Measurements from ENCODE around the gene HHAT. TPM values are rescaled to one million over a fixed set of nuclear protein-coding genes. Genes with fewer than 3 reads are reported as not detected.

Gene HHAT
- total and polyA plus RNA-seq, 12 donors: 0.81 to 4.3 (median 2.6) TPM

DNA sequence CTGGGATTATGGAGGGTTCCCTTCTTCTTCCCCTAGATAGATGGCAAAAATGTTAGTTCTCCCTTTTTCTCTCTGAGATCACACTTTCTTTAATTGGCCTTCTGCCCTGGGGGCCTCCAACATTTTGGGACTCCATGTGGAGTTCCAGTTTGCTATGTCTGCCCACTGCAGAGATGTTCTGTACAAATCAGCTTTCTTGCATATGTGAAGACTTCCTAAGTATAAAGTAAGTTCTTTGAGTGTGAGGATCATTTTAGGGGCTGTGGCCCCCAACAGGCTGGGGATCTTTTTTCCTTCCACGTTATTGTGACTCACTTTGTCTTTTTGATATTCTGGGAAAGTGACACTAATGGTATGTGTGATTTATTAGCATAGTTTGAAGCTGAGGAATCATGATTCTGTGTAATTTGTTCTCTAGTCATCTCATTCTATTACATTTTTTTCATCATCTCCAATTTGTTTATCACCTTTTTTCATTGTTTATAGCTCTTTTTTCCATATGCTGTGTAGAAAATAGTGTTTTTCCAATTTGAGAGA is 48.2 kb downstream of the HHAT start:
- H3K27ac ChIP-seq: no peak overlapping the region
- peaks cover 0 to 13% (median 0%) of the 10 kb centered on the region in 9 donors for H3K4me1 ChIP-seq
- ATAC-seq: no peak
- no peaks in the 10 kb centered on the region for H3K9me3 ChIP-seq
- TF ChIP-seq, protein P1, sequence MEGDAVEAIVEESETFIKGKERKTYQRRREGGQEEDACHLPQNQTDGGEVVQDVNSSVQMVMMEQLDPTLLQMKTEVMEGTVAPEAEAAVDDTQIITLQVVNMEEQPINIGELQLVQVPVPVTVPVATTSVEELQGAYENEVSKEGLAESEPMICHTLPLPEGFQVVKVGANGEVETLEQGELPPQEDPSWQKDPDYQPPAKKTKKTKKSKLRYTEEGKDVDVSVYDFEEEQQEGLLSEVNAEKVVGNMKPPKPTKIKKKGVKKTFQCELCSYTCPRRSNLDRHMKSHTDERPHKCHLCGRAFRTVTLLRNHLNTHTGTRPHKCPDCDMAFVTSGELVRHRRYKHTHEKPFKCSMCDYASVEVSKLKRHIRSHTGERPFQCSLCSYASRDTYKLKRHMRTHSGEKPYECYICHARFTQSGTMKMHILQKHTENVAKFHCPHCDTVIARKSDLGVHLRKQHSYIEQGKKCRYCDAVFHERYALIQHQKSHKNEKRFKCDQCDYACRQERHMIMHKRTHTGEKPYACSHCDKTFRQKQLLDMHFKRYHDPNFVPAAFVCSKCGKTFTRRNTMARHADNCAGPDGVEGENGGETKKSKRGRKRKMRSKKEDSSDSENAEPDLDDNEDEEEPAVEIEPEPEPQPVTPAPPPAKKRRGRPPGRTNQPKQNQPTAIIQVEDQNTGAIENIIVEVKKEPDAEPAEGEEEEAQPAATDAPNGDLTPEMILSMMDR (IDR thresholded peaks at IDR 0.05): no peak
- no peaks in the 10 kb centered on the region for H3K27me3 ChIP-seq
- intact Hi-C loops (cut with DNase I): no loop called here
- H3K4me3 ChIP-seq: no peak overlapping the region
- no peak for DNase-seq
- 66 to 75% methylated on average over 1 of the region's 1 CpG for WGBS, 2 donors
- H3K36me3 ChIP-seq: no peaks in the 10 kb centered on the region

DNA sequence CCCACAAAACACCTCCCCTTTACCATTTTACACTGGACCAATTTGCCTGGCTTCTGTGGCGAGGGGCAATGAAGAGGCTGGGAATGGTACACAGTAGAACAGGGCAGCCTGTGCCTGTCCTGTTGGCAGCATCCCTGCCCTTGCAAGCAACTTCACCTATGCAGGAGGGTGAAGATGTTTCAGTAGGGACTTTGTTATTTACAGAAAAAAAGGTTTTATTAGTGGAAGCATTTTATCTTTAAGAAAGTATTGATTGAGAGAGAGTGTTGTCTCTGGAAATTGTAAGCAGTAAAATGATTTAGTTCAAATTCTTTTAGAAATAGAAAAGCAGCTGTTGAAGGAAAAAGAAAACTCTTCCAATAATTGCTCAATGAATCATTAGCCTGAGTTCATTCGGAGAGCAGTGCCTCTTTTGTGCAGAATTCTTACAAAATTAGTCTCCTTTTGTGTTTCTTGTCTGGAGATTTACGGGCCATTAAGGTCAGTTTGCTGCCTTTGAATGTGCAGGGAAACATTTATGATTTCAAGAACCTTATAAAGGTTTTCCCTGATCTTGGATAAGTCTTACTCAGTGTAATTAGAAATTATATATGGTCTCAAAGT is 49.1 kb downstream of the HHAT start:
- H3K4me1 ChIP-seq: peaks cover 0 to 13% (median 0%) of the 10 kb centered on the region in 9 donors
- no peak for ATAC-seq
- intact Hi-C loops (cut with DNase I): no loop called here
- no peaks in the 10 kb centered on the region for H3K27me3 ChIP-seq
- no peak overlapping the region for H3K4me3 ChIP-seq
- 80% methylated on average over 3 of the region's 3 CpGs for WGBS, 2 donors
- no peaks in the 10 kb centered on the region for H3K9me3 ChIP-seq
- TF ChIP-seq, protein P1 (IDR thresholded peaks at IDR 0.05): no peak
- no peaks in the 10 kb centered on the region for H3K36me3 ChIP-seq
- no peak for DNase-seq
- peak overlapping the region in 1 of 10 donors; percentile 8 for H3K27ac ChIP-seq

DNA sequence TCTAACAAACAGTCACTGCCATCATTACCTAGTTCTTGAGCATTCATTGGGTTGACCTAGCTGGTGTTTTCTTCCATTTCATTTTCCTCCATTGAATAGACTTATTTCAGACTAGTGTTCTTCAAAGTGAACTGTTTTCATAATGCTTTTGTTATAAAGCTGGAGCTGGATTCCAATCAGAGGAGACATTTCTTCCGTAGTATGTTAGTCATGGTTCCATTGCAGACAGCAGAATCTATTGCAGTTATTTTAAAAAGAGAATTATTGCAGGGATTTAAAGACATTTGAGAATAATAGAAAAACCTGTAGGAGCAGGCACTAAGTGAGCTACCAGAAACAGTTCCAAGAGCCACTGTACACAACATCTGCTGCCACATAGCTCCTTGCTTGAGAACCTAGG is 50.0 kb downstream of the HHAT start:
- no peak for ATAC-seq
- no peaks in the 10 kb centered on the region for H3K9me3 ChIP-seq
- WGBS, 2 donors: 91 to 94% methylated on average over 1 of the region's 1 CpG
- no peaks in the 10 kb centered on the region for H3K27me3 ChIP-seq
- H3K4me3 ChIP-seq: no peak overlapping the region
- no peak overlapping the region for H3K27ac ChIP-seq
- no peaks in the 10 kb centered on the region for H3K36me3 ChIP-seq
- TF ChIP-seq, protein P1 (IDR thresholded peaks at IDR 0.05): no peak
- H3K4me1 ChIP-seq: peaks cover 0 to 11% (median 0%) of the 10 kb centered on the region in 9 donors
- DNase-seq: no peak
- intact Hi-C loops (cut with DNase I): no loop called here

DNA sequence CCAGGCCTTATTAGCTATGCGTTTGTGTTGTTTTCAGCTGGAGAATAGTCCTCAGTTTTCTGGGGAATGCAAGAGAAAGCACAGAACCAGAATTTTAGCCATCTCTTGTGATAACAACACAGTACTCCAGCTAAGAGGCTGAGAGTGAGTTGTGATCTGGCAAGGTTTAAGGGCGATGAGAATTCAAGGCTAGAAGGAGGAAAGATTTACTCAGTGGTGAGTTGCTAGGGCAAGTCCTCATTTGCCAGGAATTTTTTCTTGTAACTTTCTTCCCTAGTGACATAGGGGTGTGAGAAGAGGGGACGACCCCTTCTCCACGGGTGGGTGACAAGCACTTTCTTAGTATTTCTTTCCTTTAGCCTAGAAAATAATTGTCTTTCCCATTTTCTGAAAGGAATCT is 53.2 kb downstream of the HHAT start:
- TF ChIP-seq, protein P1 (IDR thresholded peaks at IDR 0.05): no peak
- Histone ChIP-seq H3K4me3 (no peak overlapping the region), H3K27me3 (no peaks in the 10 kb centered on the region), H3K27ac (peak overlapping the region in 1 of 10 donors; percentile 17), H3K36me3 (no peaks in the 10 kb centered on the region), H3K4me1 (peaks cover 0 to 7% (median 0%) of the 10 kb centered on the region in 9 donors), H3K9me3 (no peaks in the 10 kb centered on the region)
- peak in 1 of 8 donors; percentile 51 for ATAC-seq
- 53 to 69% methylated on average over 4 of the region's 4 CpGs for WGBS, 2 donors
- intact Hi-C loops (cut with DNase I): no loop called here
- DNase-seq: no peak

Measured in heart right ventricle (tissue), 16 donors.